Psoas muscle (tissue), 8 donors: ENCODE results near the gene SLCO3A1. TPM values are rescaled to one million over a fixed set of nuclear protein-coding genes. Genes with fewer than 3 reads are reported as not detected.

ENCODE experiments used
- ATAC-seq, 4 donors: fragments of 200-7000 bp; cut with Tn5 transposase; one replicate each; pipeline ENCODE4 v1.9.1; 2020; ENCODE audit warnings: moderate library complexity in 3 of 4, mild to moderate bottlenecking in 2 of 4
- DNase-seq, 2 donors: peaks; one replicate each; pipeline ENCODE4 v3.0.0-alpha.2; 2020
- H3K27ac ChIP-seq: fragments of 200-600 bp; one replicate; pipeline ENCODE4 v1.8.0; 2022
- H3K27me3 ChIP-seq, 3 donors: fragments of 200-600 bp in 1 of 3; one replicate each; pipeline versions ENCODE4 v1.6.1 to v1.8.0; 2013 to 2022; ENCODE audit warnings: low read length in 2 of 3, mild to moderate bottlenecking in 2 of 3, moderate library complexity in 1 of 3; ENCODE audit not compliant: insufficient read depth in 3 of 3
- H3K36me3 ChIP-seq, 2 donors: fragments of 200-600 bp in 1 of 2; one replicate each; pipeline versions ENCODE4 v1.6.1 to v1.8.0; 2013 to 2022; ENCODE audit warnings: low read depth in 1 of 2, mild to moderate bottlenecking in 1 of 2, moderate library complexity in 1 of 2; ENCODE audit not compliant: insufficient read depth in 1 of 2
- H3K4me1 ChIP-seq: fragments of 200-600 bp; one replicate; pipeline ENCODE4 v1.8.0; 2022
- H3K4me3 ChIP-seq: fragments of 200-600 bp; one replicate; pipeline ENCODE4 v1.8.0; 2022; ENCODE audit warnings: mild to moderate bottlenecking
- H3K9me3 ChIP-seq: fragments of 200-600 bp; one replicate; pipeline ENCODE4 v1.8.0; 2022
- CTCF ChIP-seq: fragments of 200-600 bp; IDR thresholded peaks from one replicate; pipeline ENCODE4 v1.8.0; 2022; ENCODE audit warnings: antibody characterized with exemption
- WGBS, 3 donors: extraction: QIAGEN DNeasy Blood & Tissue Kit; methylation state at CpG; one replicate each; pipeline versions ENCODE4 v1.1.6 to v1.1.7; 2013; 5-methylcytosine and 5-hydroxymethylcytosine counted together
- intact Hi-C, 2 donors: fragments of 100-400 bp; cut with DNase I; formaldehyde crosslinking; loops; one replicate each; pipeline versions ENCODE4 v1.11.0 to v1.14.2; 2022
- polyA plus RNA-seq, 3 donors: library from polyadenylated mRNA; stranded (reverse); fragments of 200-250 nt; gene quantifications; one replicate each; pipeline ENCODE4 v1.2.3, GENCODE V29; 2013
- total RNA-seq, 4 donors: library from RNA; stranded (reverse); fragmentation: NEBNext Ultra II Directional in 2 of 4; extraction: Animal tissue kit (Norgen Biotek cat#: 25700) in 2 of 4; gene quantifications; one replicate each; pipeline versions ENCODE4 v1.2.1 to v1.2.4, GENCODE V29; 2021 to 2023
- donor health status: healthy with polysubstance abuse.
- donor health status: DM: no; HTN: no; CAD: no; lungs with moderate emphysema.
- donor health status: Bipolar disorder and iron deficiency.
- donor health status: healthy.
- donor health status: DM: yes; HTN: yes; CAD: no.
- donor health status: DM: no; HTN: no; CAD: no.
- donor health status: DM: no; HTN: no; CAD: no.
- donor health status: DM: yes; HTN: yes; CAD: no.

SLCO3A1 gene
- total and polyA plus RNA-seq, 7 donors, result 3.5 to 10.3 (median 9.4) TPM

- no peaks in the 10 kb centered on the region for H3K27me3 ChIP-seq
- no peaks in the 10 kb centered on the region for H3K9me3 ChIP-seq
- ATAC-seq (no peak), DNase-seq (no peak)
- peaks cover 0 to 20% of the 10 kb centered on the region in 2 donors for H3K36me3 ChIP-seq
- no peak for TF ChIP-seq CTCF
- no peak overlapping the region for H3K4me3 ChIP-seq
- intact Hi-C loops, result no loop called here
- 54 to 58% (median 57%) methylated on average over 6 of the region's 6 CpGs for WGBS, 3 donors
- no peak overlapping the region for H3K27ac ChIP-seq
- no peaks in the 10 kb centered on the region for H3K4me1 ChIP-seq
Measured at GRCh38 chr15:92149465-92149864, 296.0 kb downstream of the SLCO3A1 start.

GRCh38 chr15:92151168-92151567, 297.7 kb downstream of the SLCO3A1 start:
- Histone ChIP-seq H3K27ac (no peak overlapping the region), H3K36me3 (peaks cover 0 to 20% of the 10 kb centered on the region in 2 donors), H3K4me3 (no peak overlapping the region), H3K9me3 (no peaks in the 10 kb centered on the region), H3K27me3 (no peaks in the 10 kb centered on the region), H3K4me1 (no peaks in the 10 kb centered on the region)
- ATAC-seq (no peak), DNase-seq (no peak)
- no peak for TF ChIP-seq CTCF
- WGBS, 3 donors, result 86 to 88% (median 86%) methylated on average over 8 of the region's 8 CpGs
- intact Hi-C loops, result no loop called here

- Histone ChIP-seq H3K9me3 (no peaks in the 10 kb centered on the region), H3K27ac (no peak overlapping the region), H3K4me1 (no peaks in the 10 kb centered on the region), H3K4me3 (no peak overlapping the region), H3K27me3 (no peaks in the 10 kb centered on the region), H3K36me3 (peaks cover 0 to 20% of the 10 kb centered on the region in 2 donors)
- no peak for TF ChIP-seq CTCF
- ATAC-seq, result no peak
- WGBS, 3 donors, result 42 to 60% (median 49%) methylated on average over 3 of the region's 3 CpGs
- intact Hi-C loops, result no loop called here
- DNase-seq, result no peak
Measured at GRCh38 chr15:92151741-92152140, 298.2 kb downstream of the SLCO3A1 start.

- TF ChIP-seq CTCF, result no peak
- WGBS, 3 donors, result 97 to 100% (median 100%) methylated on average over 1 of the region's 1 CpG
- ATAC-seq (no peak), DNase-seq (no peak)
- no peak overlapping the region for H3K4me3 ChIP-seq
- peaks cover 0 to 11% of the 10 kb centered on the region in 2 donors for H3K36me3 ChIP-seq
- no peak overlapping the region for H3K27ac ChIP-seq
- intact Hi-C loops, result no loop called here
- no peaks in the 10 kb centered on the region for H3K9me3 ChIP-seq
- no peaks in the 10 kb centered on the region for H3K27me3 ChIP-seq
- H3K4me1 ChIP-seq, result no peaks in the 10 kb centered on the region
Measured at GRCh38 chr15:92152983-92153382, 299.5 kb downstream of the SLCO3A1 start.

GRCh38 chr15:92153620-92154019, 300.1 kb downstream of the SLCO3A1 start:
- Histone ChIP-seq H3K9me3 (no peaks in the 10 kb centered on the region), H3K36me3 (peaks cover 0 to 7% of the 10 kb centered on the region in 2 donors), H3K4me3 (no peak overlapping the region), H3K4me1 (no peaks in the 10 kb centered on the region), H3K27ac (no peak overlapping the region), H3K27me3 (no peaks in the 10 kb centered on the region)
- WGBS, 3 donors, result 71 to 96% (median 93%) methylated on average over 3 of the region's 3 CpGs
- intact Hi-C loops, result no loop called here
- DNase-seq (no peak), ATAC-seq (no peak)
- no peak for TF ChIP-seq CTCF
